Dendritic cell treated with granulocyte-macrophage colony-stimulating factor and Interleukin-4, amounts not matched to agents 40 ng/mL and 50 ng/mL, for 4 days (primary cell): ENCODE measurements around the gene HDGFL1.

Source experiments
- H3K27ac Mint-ChIP-seq: one replicate; pipeline ENCODE4 v1.8.0; 2022; ENCODE audit warnings: mild to moderate bottlenecking, mixed read lengths
- H3K27me3 Mint-ChIP-seq: one replicate; pipeline ENCODE4 v1.8.0; 2022; ENCODE audit warnings: mild to moderate bottlenecking, mixed read lengths
- H3K36me3 Mint-ChIP-seq: one replicate; pipeline ENCODE4 v1.8.0; 2022; ENCODE audit warnings: low read depth, mixed read lengths
- H3K4me1 Mint-ChIP-seq: one replicate; pipeline ENCODE4 v1.8.0; 2022; ENCODE audit warnings: low read depth, mixed read lengths
- H3K4me3 Mint-ChIP-seq: one replicate; pipeline ENCODE4 v1.8.0; 2022; ENCODE audit warnings: mild to moderate bottlenecking, moderate library complexity, mixed read lengths
- H3K9me3 Mint-ChIP-seq: one replicate; pipeline ENCODE4 v1.8.0; 2022; ENCODE audit warnings: mixed read lengths
- intact Hi-C: fragments of 100-400 bp; cut with micrococcal nuclease; formaldehyde crosslinking; loops from one replicate; pipeline ENCODE4 v1.15.0; 2022

HDGFL1 gene

GRCh38 chr6:22570185-22570551 lies 802 bp downstream of the HDGFL1 start:
- H3K9me3 Mint-ChIP-seq, result peaks cover 26% of the 10 kb centered on the region
- intact Hi-C loops, result no loop called here
- H3K36me3 Mint-ChIP-seq, result no peaks in the 10 kb centered on the region
- no peak overlapping the region for H3K4me3 Mint-ChIP-seq
- H3K27me3 Mint-ChIP-seq, result no peaks in the 10 kb centered on the region
- H3K27ac Mint-ChIP-seq, result no peak overlapping the region
- H3K4me1 Mint-ChIP-seq, result no peaks in the 10 kb centered on the region

- Mint-ChIP-seq H3K36me3 (no peaks in the 10 kb centered on the region), H3K27ac (no peak overlapping the region), H3K27me3 (no peaks in the 10 kb centered on the region), H3K4me3 (no peak overlapping the region), H3K4me1 (no peaks in the 10 kb centered on the region), H3K9me3 (peaks cover 12% of the 10 kb centered on the region)
- intact Hi-C loops, result no loop called here
Measured at GRCh38 chr6:22575190-22575589, 5.8 kb downstream of the HDGFL1 start.

GRCh38 chr6:22579439-22579838 lies 10.1 kb downstream of the HDGFL1 start:
- Mint-ChIP-seq H3K27me3 (no peaks in the 10 kb centered on the region), H3K27ac (no peak overlapping the region), H3K9me3 (no peaks in the 10 kb centered on the region), H3K4me1 (no peaks in the 10 kb centered on the region), H3K4me3 (no peak overlapping the region), H3K36me3 (no peaks in the 10 kb centered on the region)
- intact Hi-C loops, result no loop called here

- no peak overlapping the region for H3K4me3 Mint-ChIP-seq
- no peaks in the 10 kb centered on the region for H3K4me1 Mint-ChIP-seq
Measured at GRCh38 chr6:22580337-22580736, 11.0 kb downstream of the HDGFL1 start.

GRCh38 chr6:22582417-22583205 lies 13.2 kb downstream of the HDGFL1 start:
- Mint-ChIP-seq H3K27ac (no peak overlapping the region), H3K27me3 (no peaks in the 10 kb centered on the region), H3K4me1 (no peaks in the 10 kb centered on the region), H3K36me3 (no peaks in the 10 kb centered on the region), H3K9me3 (no peaks in the 10 kb centered on the region), H3K4me3 (no peak overlapping the region)
- intact Hi-C loops, result no loop called here

More at GRCh38 chr6:22580337-22580736, 11.0 kb downstream of the HDGFL1 start:
- Mint-ChIP-seq H3K27me3 (no peaks in the 10 kb centered on the region), H3K36me3 (no peaks in the 10 kb centered on the region), H3K9me3 (no peaks in the 10 kb centered on the region), H3K27ac (no peak overlapping the region)
- intact Hi-C loops, result no loop called here

GRCh38 chr6:22583230-22583629 lies 13.9 kb downstream of the HDGFL1 start:
- intact Hi-C loops, result no loop called here
- Mint-ChIP-seq H3K36me3 (no peaks in the 10 kb centered on the region), H3K27me3 (no peaks in the 10 kb centered on the region), H3K27ac (no peak overlapping the region), H3K4me3 (no peak overlapping the region), H3K4me1 (no peaks in the 10 kb centered on the region), H3K9me3 (no peaks in the 10 kb centered on the region)

- H3K4me3 Mint-ChIP-seq, result no peak overlapping the region
- intact Hi-C loops, result no loop called here
- H3K27ac Mint-ChIP-seq, result no peak overlapping the region
- H3K36me3 Mint-ChIP-seq, result no peaks in the 10 kb centered on the region
- H3K4me1 Mint-ChIP-seq, result no peaks in the 10 kb centered on the region
- no peaks in the 10 kb centered on the region for H3K9me3 Mint-ChIP-seq
- H3K27me3 Mint-ChIP-seq, result no peaks in the 10 kb centered on the region
Measured at GRCh38 chr6:22583927-22584326, 14.6 kb downstream of the HDGFL1 start.

- intact Hi-C loops, result no loop called here
- H3K4me1 Mint-ChIP-seq, result no peaks in the 10 kb centered on the region
- H3K27ac Mint-ChIP-seq, result no peak overlapping the region
- H3K9me3 Mint-ChIP-seq, result no peaks in the 10 kb centered on the region
- H3K4me3 Mint-ChIP-seq, result no peak overlapping the region
- H3K36me3 Mint-ChIP-seq, result no peaks in the 10 kb centered on the region
- H3K27me3 Mint-ChIP-seq, result no peaks in the 10 kb centered on the region
Measured at GRCh38 chr6:22589118-22589517, 19.8 kb downstream of the HDGFL1 start.

- no peaks in the 10 kb centered on the region for H3K9me3 Mint-ChIP-seq
- intact Hi-C loops, result no loop called here
- no peak overlapping the region for H3K27ac Mint-ChIP-seq
- no peaks in the 10 kb centered on the region for H3K36me3 Mint-ChIP-seq
- no peaks in the 10 kb centered on the region for H3K4me1 Mint-ChIP-seq
- H3K4me3 Mint-ChIP-seq, result no peak overlapping the region
- H3K27me3 Mint-ChIP-seq, result no peaks in the 10 kb centered on the region
Measured at GRCh38 chr6:22590423-22590822, 21.1 kb downstream of the HDGFL1 start.

- Mint-ChIP-seq H3K9me3 (no peaks in the 10 kb centered on the region), H3K4me3 (no peak overlapping the region), H3K4me1 (peaks cover 11% of the 10 kb centered on the region), H3K36me3 (no peaks in the 10 kb centered on the region), H3K27me3 (no peaks in the 10 kb centered on the region), H3K27ac (no peak overlapping the region)
- intact Hi-C loops, result no loop called here
Measured at GRCh38 chr6:22593895-22594294, 24.5 kb downstream of the HDGFL1 start.

- no peak overlapping the region for H3K27ac Mint-ChIP-seq
- intact Hi-C loops, result no loop called here
- H3K27me3 Mint-ChIP-seq, result no peaks in the 10 kb centered on the region
- no peaks in the 10 kb centered on the region for H3K9me3 Mint-ChIP-seq
- no peak overlapping the region for H3K4me3 Mint-ChIP-seq
- H3K4me1 Mint-ChIP-seq, result peaks cover 11% of the 10 kb centered on the region
- H3K36me3 Mint-ChIP-seq, result no peaks in the 10 kb centered on the region
Measured at GRCh38 chr6:22596011-22596410, 26.6 kb downstream of the HDGFL1 start.

GRCh38 chr6:22598339-22598738 lies 29.0 kb downstream of the HDGFL1 start:
- no peak overlapping the region for H3K27ac Mint-ChIP-seq
- no peaks in the 10 kb centered on the region for H3K27me3 Mint-ChIP-seq
- H3K9me3 Mint-ChIP-seq, result peaks cover 9% of the 10 kb centered on the region
- intact Hi-C loops, result no loop called here
- H3K4me3 Mint-ChIP-seq, result no peak overlapping the region
- H3K36me3 Mint-ChIP-seq, result no peaks in the 10 kb centered on the region
- peaks cover 11% of the 10 kb centered on the region for H3K4me1 Mint-ChIP-seq

- Mint-ChIP-seq H3K4me1 (peaks cover 11% of the 10 kb centered on the region), H3K4me3 (no peak overlapping the region), H3K27me3 (no peaks in the 10 kb centered on the region), H3K27ac (no peak overlapping the region), H3K36me3 (no peaks in the 10 kb centered on the region), H3K9me3 (peaks cover 9% of the 10 kb centered on the region)
- intact Hi-C loops, result no loop called here
Measured at GRCh38 chr6:22600059-22600458, 30.7 kb downstream of the HDGFL1 start.

- H3K27me3 Mint-ChIP-seq, result no peaks in the 10 kb centered on the region
- no peak overlapping the region for H3K27ac Mint-ChIP-seq
- no peak overlapping the region for H3K4me3 Mint-ChIP-seq
- peaks cover 11% of the 10 kb centered on the region for H3K4me1 Mint-ChIP-seq
- peaks cover 9% of the 10 kb centered on the region for H3K9me3 Mint-ChIP-seq
- no peaks in the 10 kb centered on the region for H3K36me3 Mint-ChIP-seq
- intact Hi-C loops, result no loop called here
Measured at GRCh38 chr6:22601984-22602383, 32.6 kb downstream of the HDGFL1 start.

GRCh38 chr6:22605736-22606135 lies 36.4 kb downstream of the HDGFL1 start:
- H3K27me3 Mint-ChIP-seq, result no peaks in the 10 kb centered on the region
- H3K36me3 Mint-ChIP-seq, result no peaks in the 10 kb centered on the region
- H3K4me1 Mint-ChIP-seq, result no peaks in the 10 kb centered on the region
- no peak overlapping the region for H3K4me3 Mint-ChIP-seq
- no peak overlapping the region for H3K27ac Mint-ChIP-seq
- peaks cover 9% of the 10 kb centered on the region for H3K9me3 Mint-ChIP-seq
- intact Hi-C loops, result no loop called here
